ENCODE results near the gene RAB20.
"Not testable (repeated sequence)": the region's sequence is repeated elsewhere in the genome, so short reads cannot be mapped to it uniquely, and the experiment has no call there.

RAB20 gene

DNA sequence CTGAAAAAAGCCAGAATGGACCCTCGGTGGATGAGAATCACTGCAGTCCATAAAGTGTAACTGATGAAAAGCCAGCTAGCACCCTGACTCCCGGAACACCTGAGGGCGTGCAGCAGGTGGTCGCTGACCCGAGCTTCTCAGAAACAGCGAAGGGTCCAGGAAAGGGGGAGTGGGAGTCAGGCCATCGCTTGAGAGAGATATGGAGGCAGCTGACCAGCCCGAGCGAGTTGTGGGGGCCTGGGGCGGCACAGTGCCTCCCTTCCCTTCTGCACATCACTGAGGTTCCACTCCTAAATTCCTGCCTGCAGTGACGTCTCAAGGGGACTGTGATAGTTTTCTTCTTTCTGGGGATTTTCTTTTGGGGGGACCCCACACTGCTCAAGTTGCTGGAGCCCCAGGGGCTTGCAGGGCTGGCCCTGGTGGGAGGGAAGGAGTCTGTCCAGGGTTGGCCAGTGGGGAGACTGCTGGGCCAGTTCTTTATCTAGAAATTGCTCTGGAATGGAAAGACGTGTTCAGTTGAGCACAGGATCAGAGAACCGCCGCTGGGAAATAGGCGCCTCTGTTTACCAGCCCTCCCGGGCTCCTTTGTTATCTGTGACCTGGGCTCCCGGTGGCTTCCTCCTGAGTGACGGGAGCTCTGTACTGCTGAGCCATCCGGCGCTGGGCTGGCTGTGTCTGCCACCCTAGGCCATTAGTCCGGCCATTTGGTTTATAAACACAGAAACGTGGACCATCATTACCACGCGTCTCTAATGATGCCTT lies 71.3 kb downstream of the RAB20 start (continued):
- no peak for TF ChIP-seq CSRNP3 (CRISPR knock-in tag; IDR thresholded peaks at IDR 0.05)
- no peak for TF ChIP-seq ESRRG (CRISPR knock-in tag; IDR thresholded peaks at IDR 0.05)
- TF ChIP-seq, protein P1, sequence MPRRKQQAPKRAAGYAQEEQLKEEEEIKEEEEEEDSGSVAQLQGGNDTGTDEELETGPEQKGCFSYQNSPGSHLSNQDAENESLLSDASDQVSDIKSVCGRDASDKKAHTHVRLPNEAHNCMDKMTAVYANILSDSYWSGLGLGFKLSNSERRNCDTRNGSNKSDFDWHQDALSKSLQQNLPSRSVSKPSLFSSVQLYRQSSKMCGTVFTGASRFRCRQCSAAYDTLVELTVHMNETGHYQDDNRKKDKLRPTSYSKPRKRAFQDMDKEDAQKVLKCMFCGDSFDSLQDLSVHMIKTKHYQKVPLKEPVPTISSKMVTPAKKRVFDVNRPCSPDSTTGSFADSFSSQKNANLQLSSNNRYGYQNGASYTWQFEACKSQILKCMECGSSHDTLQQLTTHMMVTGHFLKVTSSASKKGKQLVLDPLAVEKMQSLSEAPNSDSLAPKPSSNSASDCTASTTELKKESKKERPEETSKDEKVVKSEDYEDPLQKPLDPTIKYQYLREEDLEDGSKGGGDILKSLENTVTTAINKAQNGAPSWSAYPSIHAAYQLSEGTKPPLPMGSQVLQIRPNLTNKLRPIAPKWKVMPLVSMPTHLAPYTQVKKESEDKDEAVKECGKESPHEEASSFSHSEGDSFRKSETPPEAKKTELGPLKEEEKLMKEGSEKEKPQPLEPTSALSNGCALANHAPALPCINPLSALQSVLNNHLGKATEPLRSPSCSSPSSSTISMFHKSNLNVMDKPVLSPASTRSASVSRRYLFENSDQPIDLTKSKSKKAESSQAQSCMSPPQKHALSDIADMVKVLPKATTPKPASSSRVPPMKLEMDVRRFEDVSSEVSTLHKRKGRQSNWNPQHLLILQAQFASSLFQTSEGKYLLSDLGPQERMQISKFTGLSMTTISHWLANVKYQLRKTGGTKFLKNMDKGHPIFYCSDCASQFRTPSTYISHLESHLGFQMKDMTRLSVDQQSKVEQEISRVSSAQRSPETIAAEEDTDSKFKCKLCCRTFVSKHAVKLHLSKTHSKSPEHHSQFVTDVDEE (CRISPR knock-in tag; IDR thresholded peaks at IDR 0.05) = no peak
- no peak for TF ChIP-seq ZFP3 (CRISPR knock-in tag; IDR thresholded peaks at IDR 0.05)

GRCh38 chr13:110486880-110487279 lies 74.6 kb downstream of the RAB20 start:
- ATAC-seq = not testable (repeated sequence)

- no peak for ATAC-seq
- TF ChIP-seq, protein P2, sequence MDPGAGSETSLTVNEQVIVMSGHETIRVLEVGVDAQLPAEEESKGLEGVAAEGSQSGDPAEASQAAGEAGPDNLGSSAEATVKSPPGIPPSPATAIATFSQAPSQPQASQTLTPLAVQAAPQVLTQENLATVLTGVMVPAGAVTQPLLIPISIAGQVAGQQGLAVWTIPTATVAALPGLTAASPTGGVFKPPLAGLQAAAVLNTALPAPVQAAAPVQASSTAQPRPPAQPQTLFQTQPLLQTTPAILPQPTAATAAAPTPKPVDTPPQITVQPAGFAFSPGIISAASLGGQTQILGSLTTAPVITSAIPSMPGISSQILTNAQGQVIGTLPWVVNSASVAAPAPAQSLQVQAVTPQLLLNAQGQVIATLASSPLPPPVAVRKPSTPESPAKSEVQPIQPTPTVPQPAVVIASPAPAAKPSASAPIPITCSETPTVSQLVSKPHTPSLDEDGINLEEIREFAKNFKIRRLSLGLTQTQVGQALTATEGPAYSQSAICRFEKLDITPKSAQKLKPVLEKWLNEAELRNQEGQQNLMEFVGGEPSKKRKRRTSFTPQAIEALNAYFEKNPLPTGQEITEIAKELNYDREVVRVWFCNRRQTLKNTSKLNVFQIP (CRISPR knock-in tag; IDR thresholded peaks at IDR 0.05; ENCODE audit: borderline replicate concordance, low read depth) = no peak
- TF ChIP-seq CSDC2 (CRISPR knock-in tag; IDR thresholded peaks at IDR 0.05) (no peak), ZNF70 (CRISPR knock-in tag; IDR thresholded peaks at IDR 0.05) (no peak), ESRRG (CRISPR knock-in tag; IDR thresholded peaks at IDR 0.05) (no peak)
These were observed 75.3 kb downstream of the RAB20 start for GRCh38 chr13:110486061-110486715.

- no peak; the same call in 2 of the 3 replicates for ATAC-seq
- TF ChIP-seq, protein P1 (CRISPR knock-in tag; IDR thresholded peaks at IDR 0.05) = no peak
- TF ChIP-seq ARNTL (CRISPR knock-in tag; IDR thresholded peaks at IDR 0.05; ENCODE audit: borderline replicate concordance, low read depth) (no peak), CSRNP3 (CRISPR knock-in tag; IDR thresholded peaks at IDR 0.05) (no peak), ISL1 (CRISPR knock-in tag; IDR thresholded peaks at IDR 0.05) (no peak), TOX (CRISPR knock-in tag; IDR thresholded peaks at IDR 0.05; ENCODE audit: borderline replicate concordance) (no peak), ZC3H10 (CRISPR knock-in tag; IDR thresholded peaks at IDR 0.05) (no peak), PATZ1 (CRISPR knock-in tag; IDR thresholded peaks at IDR 0.05; ENCODE audit: borderline replicate concordance) (no peak), CSDC2 (CRISPR knock-in tag; IDR thresholded peaks at IDR 0.05) (no peak), TCF4 (CRISPR knock-in tag; IDR thresholded peaks at IDR 0.05; ENCODE audit: borderline replicate concordance) (no peak), ESRRG (CRISPR knock-in tag; IDR thresholded peaks at IDR 0.05) (no peak), ZNF565 (CRISPR knock-in tag; conservative IDR thresholded peaks at IDR 0.05; ENCODE audit: low read depth) (no peak), BACH2 (CRISPR knock-in tag; IDR thresholded peaks at IDR 0.05; ENCODE audit: borderline replicate concordance) (no peak), ZFP30 (CRISPR knock-in tag; IDR thresholded peaks at IDR 0.05) (no peak), ZNF70 (CRISPR knock-in tag; IDR thresholded peaks at IDR 0.05) (no peak), RARB (CRISPR knock-in tag; IDR thresholded peaks at IDR 0.05) (no peak), OSR1 (CRISPR knock-in tag; IDR thresholded peaks at IDR 0.05) (no peak), PPARA (CRISPR knock-in tag; IDR thresholded peaks at IDR 0.05; ENCODE audit: borderline replicate concordance) (no peak)
- TF ChIP-seq, protein P2 (CRISPR knock-in tag; IDR thresholded peaks at IDR 0.05; ENCODE audit: borderline replicate concordance, low read depth) = no peak
These were observed 75.9 kb downstream of the RAB20 start for GRCh38 chr13:110485604-110486003.
